Esophagus squamous epithelium (tissue), 4 donors: ENCODE measurements around the gene CPNE1.

Experiments
- POLR2A ChIP-seq, 4 donors: fragments of 450-650 bp; IDR thresholded peaks; one replicate each; pipeline ENCODE4 v1.6.1; 2017; ENCODE audit warnings: antibody characterized with exemption in 4 of 4, mild to moderate bottlenecking in 4 of 4, moderate library complexity in 3 of 4
- TF ChIP-seq, protein P1 (sequence below), 6 experiments: fragments of 450-650 bp in 4 of 6; fragments of 200-600 bp in 2 of 6; sonication (generic) in 2 of 6; IDR thresholded peaks; one replicate each; pipeline ENCODE4 v1.5.1; 2016 to 2019; ENCODE audit warnings: antibody characterized with exemption in 6 of 6, mild to moderate bottlenecking in 4 of 6, moderate library complexity in 4 of 6

DNA sequence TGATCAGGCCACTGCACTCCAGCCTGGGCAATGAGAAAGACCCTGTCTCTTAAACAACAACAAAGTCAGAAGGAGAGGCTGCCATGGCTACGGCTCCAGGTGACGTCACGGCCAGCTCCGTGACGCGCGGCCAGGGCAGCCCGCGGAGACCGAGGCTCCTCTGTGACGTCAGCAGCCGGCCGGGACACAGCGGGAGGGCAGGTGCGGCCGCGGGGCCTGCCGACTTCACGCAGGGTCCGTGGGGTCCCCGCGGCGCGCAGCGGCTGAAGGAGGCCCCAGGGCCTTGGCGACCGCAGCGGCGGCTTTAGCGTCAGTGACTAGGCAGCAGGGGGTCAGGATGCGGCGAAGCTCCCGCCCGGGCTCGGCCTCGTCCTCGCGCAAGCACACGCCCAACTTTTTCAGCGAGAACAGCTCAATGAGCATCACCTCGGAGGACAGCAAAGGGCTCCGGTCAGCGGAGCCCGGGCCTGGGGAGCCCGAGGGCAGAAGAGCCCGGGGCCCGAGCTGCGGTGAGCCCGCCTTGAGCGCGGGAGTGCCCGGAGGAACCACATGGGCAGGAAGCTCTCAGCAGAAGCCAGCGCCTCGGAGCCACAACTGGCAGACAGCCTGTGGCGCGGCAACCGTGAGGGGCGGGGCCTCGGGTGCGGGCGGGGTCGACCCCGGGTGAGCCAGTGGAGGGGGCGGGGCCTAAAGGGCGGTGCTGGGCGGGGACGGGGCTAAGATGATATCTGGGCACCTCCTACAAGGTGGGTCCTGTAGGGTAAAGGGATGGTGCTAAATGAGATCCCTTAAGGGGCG, 48.8 kb downstream of the CPNE1 start, which contains the start of gene SPAG4:
- TF ChIP-seq, protein P1, sequence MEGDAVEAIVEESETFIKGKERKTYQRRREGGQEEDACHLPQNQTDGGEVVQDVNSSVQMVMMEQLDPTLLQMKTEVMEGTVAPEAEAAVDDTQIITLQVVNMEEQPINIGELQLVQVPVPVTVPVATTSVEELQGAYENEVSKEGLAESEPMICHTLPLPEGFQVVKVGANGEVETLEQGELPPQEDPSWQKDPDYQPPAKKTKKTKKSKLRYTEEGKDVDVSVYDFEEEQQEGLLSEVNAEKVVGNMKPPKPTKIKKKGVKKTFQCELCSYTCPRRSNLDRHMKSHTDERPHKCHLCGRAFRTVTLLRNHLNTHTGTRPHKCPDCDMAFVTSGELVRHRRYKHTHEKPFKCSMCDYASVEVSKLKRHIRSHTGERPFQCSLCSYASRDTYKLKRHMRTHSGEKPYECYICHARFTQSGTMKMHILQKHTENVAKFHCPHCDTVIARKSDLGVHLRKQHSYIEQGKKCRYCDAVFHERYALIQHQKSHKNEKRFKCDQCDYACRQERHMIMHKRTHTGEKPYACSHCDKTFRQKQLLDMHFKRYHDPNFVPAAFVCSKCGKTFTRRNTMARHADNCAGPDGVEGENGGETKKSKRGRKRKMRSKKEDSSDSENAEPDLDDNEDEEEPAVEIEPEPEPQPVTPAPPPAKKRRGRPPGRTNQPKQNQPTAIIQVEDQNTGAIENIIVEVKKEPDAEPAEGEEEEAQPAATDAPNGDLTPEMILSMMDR (IDR thresholded peaks at IDR 0.05): no peak
- TF ChIP-seq POLR2A (IDR thresholded peaks at IDR 0.05): peak in 2 of 4 donors; percentile 69 to 83
